OCI-LY7 (cell line): ENCODE measurements around the gene NEO1.
"Not testable (repeated sequence)": the region's sequence is repeated elsewhere in the genome, so short reads cannot be mapped to it uniquely, and the experiment has no call there.

Experiments
- EZH2phosphoT487 ChIP-seq: fragments of 200-600 bp; sonication (generic); IDR thresholded peaks from 2 replicates; pipeline ENCODE4 v1.6.1; 2018; ENCODE audit warnings: low read depth, borderline replicate concordance, mild to moderate bottlenecking, mixed run types, antibody characterized with exemption, low read length, moderate library complexity, mixed read lengths
- TF ChIP-seq, protein P1 (sequence below): fragments of 200-600 bp; sonication (generic); conservative IDR thresholded peaks from 2 replicates; pipeline ENCODE4 v1.5.1; 2014; ENCODE audit warnings: mild to moderate bottlenecking, antibody characterized with exemption, low read length, moderate library complexity, mixed read lengths

DNA sequence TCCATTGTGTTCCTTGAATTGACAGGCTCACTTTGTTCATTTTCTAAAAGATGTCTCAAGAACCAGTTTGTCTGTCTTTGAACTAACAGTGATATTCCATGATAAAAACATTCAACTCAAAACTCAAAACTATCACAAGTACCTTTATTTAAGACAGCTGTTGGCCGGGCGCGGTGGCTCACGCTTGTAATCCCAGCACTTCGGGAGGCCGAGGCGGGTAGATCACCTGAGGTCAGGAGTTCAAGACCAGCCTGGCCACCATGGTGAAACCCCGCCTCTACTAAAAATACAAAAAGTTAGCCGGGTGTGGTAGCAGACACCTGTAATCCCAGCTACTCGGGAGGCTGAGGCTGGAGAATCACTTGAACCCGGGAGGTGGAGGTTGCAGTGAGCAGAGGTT is 248.0 kb downstream of the NEO1 start:
- TF ChIP-seq, protein P1, sequence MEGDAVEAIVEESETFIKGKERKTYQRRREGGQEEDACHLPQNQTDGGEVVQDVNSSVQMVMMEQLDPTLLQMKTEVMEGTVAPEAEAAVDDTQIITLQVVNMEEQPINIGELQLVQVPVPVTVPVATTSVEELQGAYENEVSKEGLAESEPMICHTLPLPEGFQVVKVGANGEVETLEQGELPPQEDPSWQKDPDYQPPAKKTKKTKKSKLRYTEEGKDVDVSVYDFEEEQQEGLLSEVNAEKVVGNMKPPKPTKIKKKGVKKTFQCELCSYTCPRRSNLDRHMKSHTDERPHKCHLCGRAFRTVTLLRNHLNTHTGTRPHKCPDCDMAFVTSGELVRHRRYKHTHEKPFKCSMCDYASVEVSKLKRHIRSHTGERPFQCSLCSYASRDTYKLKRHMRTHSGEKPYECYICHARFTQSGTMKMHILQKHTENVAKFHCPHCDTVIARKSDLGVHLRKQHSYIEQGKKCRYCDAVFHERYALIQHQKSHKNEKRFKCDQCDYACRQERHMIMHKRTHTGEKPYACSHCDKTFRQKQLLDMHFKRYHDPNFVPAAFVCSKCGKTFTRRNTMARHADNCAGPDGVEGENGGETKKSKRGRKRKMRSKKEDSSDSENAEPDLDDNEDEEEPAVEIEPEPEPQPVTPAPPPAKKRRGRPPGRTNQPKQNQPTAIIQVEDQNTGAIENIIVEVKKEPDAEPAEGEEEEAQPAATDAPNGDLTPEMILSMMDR: not testable (repeated sequence)
- TF ChIP-seq EZH2phosphoT487: not testable (repeated sequence)
